Neural cell (in vitro differentiated cells): ENCODE measurements around the gene ALK. TPM values are rescaled to one million over a fixed set of nuclear protein-coding genes. Genes with fewer than 3 reads are reported as not detected.

Experiments used
- H2AFZ ChIP-seq: fragments of 200-600, 300-800 bp; sonication (generic), shearing (Covaris generic); 2 replicates; pipeline ENCODE4 v1.6.0; 2014; ENCODE audit warnings: low read depth, mild to moderate bottlenecking, antibody characterized with exemption, low read length, moderate library complexity
- H3F3A ChIP-seq: fragments of 200-600 bp; shearing (Covaris generic); 2 replicates; pipeline ENCODE4 v1.6.1; 2016; ENCODE audit warnings: mild to moderate bottlenecking, moderate library complexity, mixed read lengths, antibody characterized with exemption, low read length; ENCODE audit not compliant: insufficient read depth, poor library complexity, severe bottlenecking
- H3K27ac ChIP-seq: fragments of 200-600, 300-800 bp; sonication (generic), shearing (Covaris generic); 2 replicates; pipeline ENCODE4 v1.5.1; 2014; ENCODE audit warnings: mild to moderate bottlenecking, low read length, moderate library complexity
- H3K27me3 ChIP-seq: fragments of 300-800, 200-600 bp; sonication (generic), shearing (Covaris generic); 2 replicates; pipeline ENCODE4 v1.6.0; 2014; ENCODE audit warnings: mild to moderate bottlenecking, low read depth, low read length, moderate library complexity; ENCODE audit not compliant: insufficient read depth
- H3K36me3 ChIP-seq: fragments of 300-800, 200-600 bp; sonication (generic), shearing (Covaris generic); 2 replicates; pipeline ENCODE4 v1.5.1; 2014; ENCODE audit warnings: mild to moderate bottlenecking, antibody characterized with exemption, low read length, moderate library complexity; ENCODE audit not compliant: insufficient read depth
- H3K4me2 ChIP-seq: fragments of 300-800, 200-600 bp; sonication (generic), shearing (Covaris generic); 2 replicates; pipeline ENCODE4 v1.6.0; 2014; ENCODE audit warnings: mild to moderate bottlenecking, low read length
- H3K4me3 ChIP-seq: fragments of 300-800, 200-600 bp; sonication (generic), shearing (Covaris generic); 2 replicates; pipeline ENCODE4 v1.5.1; 2014; ENCODE audit warnings: mild to moderate bottlenecking, low read length, moderate library complexity
- H3K79me2 ChIP-seq: fragments of 200-600 bp; shearing (Covaris generic); replicated peaks from 2 replicates; pipeline ENCODE4 v1.6.0; 2014; ENCODE audit warnings: mild to moderate bottlenecking, low read length, moderate library complexity; ENCODE audit not compliant: insufficient read depth
- H3K9ac ChIP-seq: fragments of 300-800, 200-600 bp; sonication (generic), shearing (Covaris generic); 2 replicates; pipeline ENCODE4 v1.6.1; 2016; ENCODE audit warnings: mild to moderate bottlenecking, low read length, mixed read lengths
- H3K9me2 ChIP-seq: fragments of 200-600 bp; shearing (Covaris generic); 2 replicates; pipeline ENCODE4 v1.6.1; 2016; ENCODE audit warnings: mild to moderate bottlenecking, low read length, mixed read lengths; ENCODE audit not compliant: insufficient read depth
- H3K9me3 ChIP-seq: fragments of 200-600, 300-800 bp; sonication (generic), shearing (Covaris generic); 2 replicates; pipeline ENCODE4 v1.6.1; 2016; ENCODE audit warnings: mild to moderate bottlenecking, mixed run types, low read length, moderate library complexity, mixed read lengths
- H4K20me1 ChIP-seq: fragments of 200-600 bp; shearing (Covaris generic); 2 replicates; pipeline ENCODE4 v1.6.1; 2016; ENCODE audit warnings: mild to moderate bottlenecking, mixed run types; ENCODE audit not compliant: insufficient read depth
- CTCF ChIP-seq: fragments of 450-650 bp; IDR thresholded peaks from 2 replicates; pipeline ENCODE4 v1.5.1; 2014; ENCODE audit warnings: antibody characterized with exemption, mild to moderate bottlenecking, moderate library complexity; ENCODE audit not compliant: poor library complexity, severe bottlenecking
- EP300 ChIP-seq: fragments of 450-650 bp; conservative IDR thresholded peaks from 2 replicates; pipeline ENCODE4 v1.6.1; 2014; ENCODE audit warnings: antibody characterized with exemption, mild to moderate bottlenecking, moderate library complexity; ENCODE audit not compliant: poor library complexity, severe bottlenecking
- EZH2 ChIP-seq: fragments of 200-600, 300-800 bp; shearing (Covaris generic), sonication (generic); IDR thresholded peaks from 2 replicates; pipeline ENCODE4 v1.6.1; 2014; ENCODE audit warnings: antibody characterized with exemption, low read length, borderline replicate concordance, mild to moderate bottlenecking; ENCODE audit not compliant: insufficient read depth, poor library complexity, severe bottlenecking
- MXI1 ChIP-seq: fragments of 450-650 bp; conservative IDR thresholded peaks from 2 replicates; pipeline ENCODE4 v1.6.1; 2014; ENCODE audit warnings: antibody characterized with exemption, mild to moderate bottlenecking; ENCODE audit not compliant: poor library complexity, severe bottlenecking
- POLR2AphosphoS5 ChIP-seq: IDR thresholded peaks from 2 replicates; pipeline ENCODE4 v1.6.1; 2012
- RAD21 ChIP-seq: fragments of 450-650 bp; conservative IDR thresholded peaks from 2 replicates; pipeline ENCODE4 v1.6.1; 2014; ENCODE audit warnings: antibody characterized with exemption, mild to moderate bottlenecking, moderate library complexity
- REST ChIP-seq: IDR thresholded peaks from 2 replicates; pipeline ENCODE4 v1.6.1; 2012; ENCODE audit warnings: borderline replicate concordance
- SMC3 ChIP-seq: fragments of 450-650 bp; conservative IDR thresholded peaks from 2 replicates; pipeline ENCODE4 v1.6.1; 2014; ENCODE audit warnings: antibody characterized with exemption, mild to moderate bottlenecking, moderate library complexity; ENCODE audit not compliant: poor library complexity
- TAF1 ChIP-seq: IDR thresholded peaks from 2 replicates; pipeline ENCODE4 v1.6.1; 2012; ENCODE audit warnings: low read depth
- polyA plus RNA-seq: library from polyadenylated mRNA; depleted of rRNA; stranded (reverse); fragments of >200 nt; gene quantifications from 2 replicates; pipeline ENCODE4 v1.2.3, GENCODE V29; 2014

Gene ALK
- polyA plus RNA-seq, 1 donor from 2014 or later: 7.1 TPM

GRCh38 chr2:29892585-29893259 lies 28.7 kb downstream of the ALK start:
- H3K9me3 ChIP-seq: no peaks in the 10 kb centered on the region
- TF ChIP-seq EZH2: no peak
- TF ChIP-seq TAF1: no peak
- TF ChIP-seq CTCF: no peak
- TF ChIP-seq RAD21: no peak
- TF ChIP-seq MXI1: no peak
- TF ChIP-seq SMC3: no peak
- no peak for TF ChIP-seq EP300
- no peak for TF ChIP-seq REST
- no peak for TF ChIP-seq POLR2AphosphoS5

GRCh38 chr2:29881089-29881730 lies 40.2 kb downstream of the ALK start:
- no peak overlapping the region for H3K27ac ChIP-seq
- H3F3A ChIP-seq: no peaks in the 10 kb centered on the region
- no peak overlapping the region for H3K9ac ChIP-seq
- no peak overlapping the region for H3K4me3 ChIP-seq
- no peaks in the 10 kb centered on the region for H3K79me2 ChIP-seq
- H4K20me1 ChIP-seq: no peaks in the 10 kb centered on the region
- H3K36me3 ChIP-seq: no peaks in the 10 kb centered on the region
- H3K9me2 ChIP-seq: no peaks in the 10 kb centered on the region
- H2AFZ ChIP-seq: no peak overlapping the region
- H3K9me3 ChIP-seq: no peaks in the 10 kb centered on the region
- TF ChIP-seq REST (no peak), CTCF (no peak), EP300 (no peak), EZH2 (no peak), MXI1 (no peak), RAD21 (no peak), SMC3 (no peak), TAF1 (no peak), POLR2AphosphoS5 (no peak)
- no peaks in the 10 kb centered on the region for H3K27me3 ChIP-seq
- H3K4me2 ChIP-seq: no peak overlapping the region

More at GRCh38 chr2:29892585-29893259, 28.7 kb downstream of the ALK start:
- H3F3A ChIP-seq: no peaks in the 10 kb centered on the region
- H3K9me2 ChIP-seq: no peaks in the 10 kb centered on the region
- no peak overlapping the region for H2AFZ ChIP-seq
- H3K27me3 ChIP-seq: no peaks in the 10 kb centered on the region
- H4K20me1 ChIP-seq: no peaks in the 10 kb centered on the region
- no peak overlapping the region for H3K4me2 ChIP-seq
- H3K9ac ChIP-seq: no peak overlapping the region
- H3K27ac ChIP-seq: no peak overlapping the region
- no peaks in the 10 kb centered on the region for H3K36me3 ChIP-seq
- H3K4me3 ChIP-seq: no peak overlapping the region
- H3K79me2 ChIP-seq: no peaks in the 10 kb centered on the region
